SK-N-SH (cell line): Measurements from ENCODE around the gene MET. TPM values are rescaled to one million over a fixed set of nuclear protein-coding genes. Genes with fewer than 3 reads are reported as not detected.

Experiments used
- CTCF ChIA-PET: fragments of 300-600, 350-600 bp; formaldehyde crosslinking; extraction: SDS; loops from one replicate; lab custom pipeline; 2021; lab: Yijun Ruan, JAX
- POLR2A ChIA-PET: fragments of 350-600 bp; sonication (Branson Sonifier 250); formaldehyde crosslinking; extraction: SDS; loops from one replicate; lab custom pipeline; 2020; ENCODE audit warnings: antibody characterized with exemption, inconsistent platforms; lab: Yijun Ruan, JAX
- DNase-seq: peaks from one replicate; pipeline ENCODE4 v3.0.0; 2012
- H2AFZ ChIP-seq: fragments of 200-600 bp; sonication (generic); 2 replicates; pipeline ENCODE4 v1.8.1; 2016; ENCODE audit warnings: antibody characterized with exemption, mild to moderate bottlenecking, low read depth
- H3F3A ChIP-seq: fragments of 200-600 bp; sonication (generic); replicated peaks from 2 replicates; pipeline ENCODE3; 2016; ENCODE audit warnings: antibody characterized with exemption, mild to moderate bottlenecking; ENCODE audit not compliant: insufficient read depth
- H3K27ac ChIP-seq, 2 experiments: fragments of 200-500 bp in 1 of 2; fragments of 200-600 bp in 1 of 2; sonication (Bioruptor generic) in 1 of 2; sonication (generic), shearing (Covaris generic) in 1 of 2; 2 replicates each; pipeline versions ENCODE4 v1.5.1 to v1.6.1; 2014 to 2016; ENCODE audit warnings: low read depth in 2 of 2, inconsistent platforms in 1 of 2, low read length in 1 of 2, mild to moderate bottlenecking in 1 of 2, mixed read lengths in 1 of 2
- H3K27me3 ChIP-seq: fragments of 200-600 bp; sonication (generic), shearing (Covaris generic); 2 replicates; pipeline ENCODE4 v1.6.1; 2016; ENCODE audit warnings: mixed run types; ENCODE audit not compliant: insufficient read depth
- H3K36me3 ChIP-seq, 2 experiments: fragments of 200-500 bp in 1 of 2; fragments of 200-600 bp in 1 of 2; sonication (Bioruptor generic) in 1 of 2; sonication (generic) in 1 of 2; replicated peaks in 1 of 2; 2 replicates each; pipeline versions ENCODE3 to v1.5.1; 2014 to 2016; ENCODE audit warnings: low read length in 1 of 2, mild to moderate bottlenecking in 1 of 2; ENCODE audit not compliant: insufficient read depth in 2 of 2, control insufficient read depth in 1 of 2
- H3K4me1 ChIP-seq, 2 experiments: fragments of 200-500 bp in 1 of 2; fragments of 200-600 bp in 1 of 2; sonication (Bioruptor generic) in 1 of 2; sonication (generic), shearing (Covaris generic) in 1 of 2; 2 replicates each; pipeline versions ENCODE4 v1.5.1 to v1.6.1; 2014 to 2016; ENCODE audit warnings: low read depth in 1 of 2, low read length in 1 of 2, mixed run types in 1 of 2; ENCODE audit not compliant: insufficient read depth in 2 of 2, control insufficient read depth in 1 of 2
- H3K4me2 ChIP-seq: fragments of 200-600 bp; sonication (generic), shearing (Covaris generic); 2 replicates; pipeline ENCODE4 v1.6.1; 2017; ENCODE audit warnings: mixed run types
- H3K4me3 ChIP-seq, 2 experiments: fragments of 200-500 bp in 1 of 2; fragments of 200-600 bp in 1 of 2; sonication (Bioruptor generic) in 1 of 2; sonication (generic), shearing (Covaris generic) in 1 of 2; 2 replicates each; pipeline versions ENCODE4 v1.5.1 to v1.8.1; 2014 to 2016; ENCODE audit warnings: low read depth in 2 of 2, inconsistent platforms in 1 of 2, low read length in 1 of 2, mild to moderate bottlenecking in 1 of 2, mixed read lengths in 1 of 2, moderate library complexity in 1 of 2
- H3K79me2 ChIP-seq: fragments of 200-600 bp; sonication (generic); 2 replicates; pipeline ENCODE4 v1.8.1; 2017; ENCODE audit warnings: mild to moderate bottlenecking; ENCODE audit not compliant: insufficient read depth
- H3K9ac ChIP-seq: fragments of 200-600 bp; sonication (generic); 2 replicates; pipeline ENCODE4 v1.6.1; 2017; ENCODE audit warnings: mixed run types
- H3K9me2 ChIP-seq: fragments of 200-600 bp; sonication (generic); 2 replicates; pipeline ENCODE4 v1.6.1; 2017; ENCODE audit warnings: mixed run types
- H3K9me3 ChIP-seq: fragments of 200-600 bp; sonication (generic); 2 replicates; pipeline ENCODE4 v1.6.1; 2017; ENCODE audit warnings: mixed run types, mild to moderate bottlenecking, moderate library complexity
- H4K20me1 ChIP-seq: fragments of 200-600 bp; sonication (generic); 2 replicates; pipeline ENCODE4 v1.6.1; 2017; ENCODE audit warnings: mild to moderate bottlenecking, mixed run types; ENCODE audit not compliant: insufficient read depth
- ELF1 ChIP-seq: IDR thresholded peaks from 2 replicates; pipeline ENCODE4 v1.4.0; 2012
- EP300 ChIP-seq, 2 experiments: IDR thresholded peaks; 2 replicates each; pipeline versions ENCODE4 v1.4.0 to v1.6.1; 2012; ENCODE audit warnings: borderline replicate concordance in 1 of 2, low read depth in 1 of 2, low read length in 1 of 2
- MAX ChIP-seq: IDR thresholded peaks from 2 replicates; pipeline ENCODE4 v1.4.0; 2012; ENCODE audit warnings: low read depth
- MEF2A ChIP-seq: IDR thresholded peaks from 2 replicates; pipeline ENCODE4 v1.4.0; 2012; ENCODE audit warnings: low read depth, borderline replicate concordance
- NFIC ChIP-seq: IDR thresholded peaks from 2 replicates; pipeline ENCODE4 v1.4.0; 2012; ENCODE audit warnings: borderline replicate concordance
- PBX3 ChIP-seq: IDR thresholded peaks from 2 replicates; pipeline ENCODE4; 2012
- SMC3 ChIP-seq: IDR thresholded peaks from 2 replicates; pipeline ENCODE4 v1.6.1; 2012; ENCODE audit warnings: low read depth, low read length, improper control_type of control experiment
- TCF12 ChIP-seq: IDR thresholded peaks from 2 replicates; pipeline ENCODE4 v1.4.0; 2012
- TEAD4 ChIP-seq: IDR thresholded peaks from 2 replicates; pipeline ENCODE4 v1.4.0; 2012; ENCODE audit warnings: mild to moderate bottlenecking, borderline replicate concordance; ENCODE audit not compliant: insufficient read depth
- WGBS: methylation state at CpG from one replicate; pipeline ENCODE4 v1.1.6; 2017; ENCODE audit warnings: low lambda C conversion rate; 5-methylcytosine and 5-hydroxymethylcytosine counted together
- polyA plus RNA-seq, 3 experiments: library from polyadenylated mRNA; depleted of rRNA; stranded (reverse); fragments of >200 nt; gene quantifications; 2 replicates each; pipeline ENCODE4 v1.2.3, GENCODE V29; 2012

The MET gene
- polyA plus RNA-seq, 1 of the 3 experiments (the other 2 are of a cell fraction) = 38.7 TPM

GRCh38 chr7:116689790-116690259 is 17.8 kb downstream of the MET start:
- WGBS = 17% methylated on average over 4 of the region's 4 CpGs
- H3K9me3 ChIP-seq = no peaks in the 10 kb centered on the region
- no peak overlapping the region for H3K9ac ChIP-seq
- H3K4me2 ChIP-seq = peak overlapping the region; percentile 10
- H3K79me2 ChIP-seq = peaks cover 39% of the 10 kb centered on the region
- H3K36me3 ChIP-seq = peaks cover 0 to 2% of the 10 kb centered on the region in 2 experiments
- H3K27ac ChIP-seq = peak overlapping the region; percentile 66 to 70; a peak in 3 of 4 replicates
- ChIA-PET CTCF (interaction anchor here (1.0 to 1.4 kb wide), 3 partner anchors 10 to 33 kb away, joined by 3 read pairs; no protein-coding TSS in a partner anchor), POLR2A (no interaction called here)
- H3K4me1 ChIP-seq = peaks cover 0 to 29% of the 10 kb centered on the region in 2 experiments; a peak in 2 of 4 replicates
- H3K9me2 ChIP-seq = no peaks in the 10 kb centered on the region
- H3K4me3 ChIP-seq = no peak overlapping the region
- H4K20me1 ChIP-seq = no peaks in the 10 kb centered on the region
- no peaks in the 10 kb centered on the region; the same call in 1 of the 2 replicates for H3K27me3 ChIP-seq
- no peak overlapping the region for H2AFZ ChIP-seq
- peak; percentile 44; the same call in 1 of the 2 replicates for TF ChIP-seq NFIC
- no peak for TF ChIP-seq TEAD4
- TF ChIP-seq TCF12 = no peak; the same call in 1 of the 2 replicates
- no peak for TF ChIP-seq MEF2A
- no peak for TF ChIP-seq EP300 (IDR thresholded peaks at IDR 0.05; ENCODE audit: borderline replicate concordance in 1 of 2, low read depth in 1 of 2, low read length in 1 of 2)
- H3F3A ChIP-seq = peaks cover 60% of the 10 kb centered on the region
- no peak for DNase-seq

GRCh38 chr7:116691664-116692063 is 19.7 kb downstream of the MET start:
- CTCF ChIA-PET = interaction anchor here (1.4 to 1.5 kb wide), 2 partner anchors 9 to 26 kb away, joined by 4 to 5 read pairs; no protein-coding TSS in a partner anchor
- H3K9ac ChIP-seq = no peak overlapping the region
- WGBS = 16% methylated on average over 3 of the region's 3 CpGs
- DNase-seq = no peak
- no peaks in the 10 kb centered on the region for H3K9me2 ChIP-seq
- H3K4me3 ChIP-seq = no peak overlapping the region
- POLR2A ChIA-PET = no interaction called here
- TF ChIP-seq PBX3 (peak; percentile 34; the same call in 1 of the 2 replicates), ELF1 (no peak), SMC3 (no peak), MAX (no peak), TCF12 (no peak)
- H3F3A ChIP-seq = peaks cover 60% of the 10 kb centered on the region
- H3K4me1 ChIP-seq = peaks cover 0 to 29% of the 10 kb centered on the region in 2 experiments; a peak in 2 of 4 replicates
- H3K36me3 ChIP-seq = peaks cover 3 to 15% of the 10 kb centered on the region in 2 experiments
- H3K9me3 ChIP-seq = no peaks in the 10 kb centered on the region
- H3K4me2 ChIP-seq = peak overlapping the region; percentile 58; the same call in 1 of the 2 replicates
- no peak overlapping the region for H2AFZ ChIP-seq
- no peaks in the 10 kb centered on the region for H4K20me1 ChIP-seq
- H3K27ac ChIP-seq = peak overlapping the region; percentile 62 to 66; a peak in 3 of 4 replicates
- H3K27me3 ChIP-seq = no peaks in the 10 kb centered on the region; the same call in 1 of the 2 replicates
- peaks cover 39% of the 10 kb centered on the region for H3K79me2 ChIP-seq
